HepG2 (cell line): ENCODE data around the gene RHBDF2. TPM values are rescaled to one million over a fixed set of nuclear protein-coding genes. Genes with fewer than 3 reads are reported as not detected.
A peak's percentile ranks its signal among the peaks of the same experiment; 100 is the strongest.

ENCODE experiments used
- ASH2L ChIP-seq: fragments of 300-600, 200-600 bp; sonication (generic); IDR thresholded peaks from 2 replicates; pipeline ENCODE4 v1.7.0; 2017; ENCODE audit warnings: low read depth, mild to moderate bottlenecking, moderate library complexity, mixed read lengths, low read length; ENCODE audit not compliant: insufficient read length
- FOSL1 ChIP-seq: sonication (generic); formaldehyde crosslinking; IDR thresholded peaks from 2 replicates; pipeline ENCODE4 v1.9.0; 2021; ENCODE audit warnings: missing genetic modification reagents, borderline replicate concordance
- ISX ChIP-seq: sonication (generic); formaldehyde crosslinking; conservative IDR thresholded peaks from 2 replicates; pipeline ENCODE4 v1.5.0; 2020; ENCODE audit warnings: missing genetic modification reagents
- NFIB ChIP-seq: sonication (generic); formaldehyde crosslinking; IDR thresholded peaks from 2 replicates; pipeline ENCODE4 v1.9.0; 2021; ENCODE audit warnings: missing genetic modification reagents, mild to moderate bottlenecking, borderline replicate concordance
- PAX8 ChIP-seq: sonication (generic); formaldehyde crosslinking; IDR thresholded peaks from 2 replicates; pipeline ENCODE4 v1.8.0; 2022; ENCODE audit warnings: mild to moderate bottlenecking, missing genetic modification reagents, borderline replicate concordance
- PBX2 ChIP-seq: IDR thresholded peaks from 2 replicates; pipeline ENCODE4 v1.6.1; 2016; ENCODE audit warnings: control low read depth
- RXRB ChIP-seq: IDR thresholded peaks from 2 replicates; pipeline ENCODE4 v1.6.1; 2016; ENCODE audit warnings: borderline replicate concordance, missing genetic modification reagents, missing compliant biosample characterization
- TFAP4 ChIP-seq: sonication (generic); IDR thresholded peaks from 2 replicates; pipeline ENCODE4 v1.6.1; 2016; ENCODE audit warnings: low read depth, borderline replicate concordance
- TOPORS ChIP-seq: sonication (generic); formaldehyde crosslinking; IDR thresholded peaks from 2 replicates; pipeline ENCODE4 v1.8.0; 2023; ENCODE audit warnings: mild to moderate bottlenecking, missing genetic modification reagents
- ZBTB40 ChIP-seq, 2 experiments: fragments of 450-650 bp in 1 of 2; sonication (generic) in 1 of 2; formaldehyde crosslinking in 1 of 2; IDR thresholded peaks; 2 replicates each; pipeline versions ENCODE4 v1.6.1 to v1.8.0; 2016 to 2022; ENCODE audit warnings: antibody characterized with exemption in 1 of 2, mild to moderate bottlenecking in 1 of 2, missing genetic modification reagents in 1 of 2
- ZNF333 ChIP-seq: sonication (generic); formaldehyde crosslinking; IDR thresholded peaks from 2 replicates; pipeline ENCODE4 v1.4.0; 2020; ENCODE audit warnings: mild to moderate bottlenecking, missing genetic modification reagents, borderline replicate concordance
- ZNF44 ChIP-seq: sonication (generic); formaldehyde crosslinking; IDR thresholded peaks from 2 replicates; pipeline ENCODE4 v1.5.1; 2020; ENCODE audit warnings: mild to moderate bottlenecking, missing genetic modification reagents
- ZNF496 ChIP-seq: sonication (generic); formaldehyde crosslinking; IDR thresholded peaks from 2 replicates; pipeline ENCODE4 v1.8.1; 2023; ENCODE audit warnings: mild to moderate bottlenecking, moderate library complexity, missing genetic modification reagents; ENCODE audit not compliant: insufficient replicate concordance
- ZNF639 ChIP-seq: conservative IDR thresholded peaks from 2 replicates; pipeline ENCODE4 v1.6.1; 2018; ENCODE audit warnings: missing genetic modification reagents
- ZNF7 ChIP-seq: IDR thresholded peaks from 2 replicates; pipeline ENCODE4 v1.6.1; 2016; ENCODE audit warnings: missing biosample characterization, missing genetic modification reagents
- ZNF713 ChIP-seq: sonication (generic); formaldehyde crosslinking; IDR thresholded peaks from 2 replicates; pipeline ENCODE4 v1.4.0; 2020; ENCODE audit warnings: mild to moderate bottlenecking, missing genetic modification reagents
- polyA plus RNA-seq, 8 experiments: library from polyadenylated mRNA; depleted of rRNA in 3 of 8; stranded (reverse) in 7 of 8; unstranded in 1 of 8; fragments of >200 nt; fragmentation: Illumina TruSeq in 4 of 8; extraction: Trizol in 4 of 8; gene quantifications; 2 replicates each; pipeline versions ENCODE4 v1.2.1 to v1.2.3, GENCODE V29; 2011 to 2016; ENCODE audit warnings: low read depth in 4 of 8, missing spikeins in 1 of 8, mixed read lengths in 1 of 8; ENCODE audit not compliant: insufficient read depth in 1 of 8
- total RNA-seq, 5 experiments: library from RNA; depleted of rRNA; stranded (reverse); fragments of >200 nt; fragmentation: Illumina TruSeq; extraction: Trizol; gene quantifications; 2 replicates each; pipeline ENCODE4 v1.2.3, GENCODE V29; 2016; ENCODE audit warnings: low read depth in 1 of 5

The RHBDF2 gene
- total and polyA plus RNA-seq, 2 of the 13 experiments (the other 11 are each of a cell fraction or from before 2014, with no cell fraction given): 7.8 to 24.2 TPM

GRCh38 chr17:76499267-76499667, 2.0 kb downstream of the RHBDF2 start (continued):
- TF ChIP-seq PBX2 (CRISPR knock-in tag): no peak
- TF ChIP-seq ASH2L: peak; percentile 55
- peak; percentile 35; the same call in 1 of the 2 replicates for TF ChIP-seq ZNF639 (CRISPR knock-in tag)
- no peak for TF ChIP-seq ISX
- TF ChIP-seq PAX8 (CRISPR knock-in tag): no peak
- TF ChIP-seq ZNF7 (CRISPR knock-in tag): no peak
- TF ChIP-seq ZNF713 (CRISPR knock-in tag): no peak
- no peak for TF ChIP-seq ZBTB40 (IDR thresholded peaks at IDR 0.05)
- peak; percentile 77 for TF ChIP-seq ZBTB40 (CRISPR knock-in tag; IDR thresholded peaks at IDR 0.05)
- TF ChIP-seq TFAP4: peak; percentile 96
- no peak for TF ChIP-seq ZNF496
- peak; percentile 99 for TF ChIP-seq FOSL1 (CRISPR knock-in tag)
- TF ChIP-seq ZNF333 (CRISPR knock-in tag): peak; percentile 87; the same call in 1 of the 2 replicates
- TF ChIP-seq ZNF44 (CRISPR knock-in tag): no peak
- no peak for TF ChIP-seq NFIB (CRISPR knock-in tag)
- peak; percentile 92 for TF ChIP-seq RXRB (CRISPR knock-in tag)
- TF ChIP-seq TOPORS (CRISPR knock-in tag): 0 out of 2 replicates have a peak, but pooled peaks have one; percentile 44
